HCT116 (cell line): ENCODE data around the gene CD44.

Experiments
- CEBPB ChIP-seq: IDR thresholded peaks from 2 replicates; pipeline ENCODE4 v1.6.1; 2012; ENCODE audit warnings: low read depth
- CTCF ChIP-seq, 3 experiments: fragments of 200-600 bp in 1 of 3; sonication (generic) in 1 of 3; IDR thresholded peaks in 2 of 3; conservative IDR thresholded peaks in 1 of 3; 2 replicates each; pipeline ENCODE4 v1.5.1; 2012 to 2017; ENCODE audit warnings: low read depth in 2 of 3, low read length in 2 of 3, antibody characterized with exemption in 1 of 3, borderline replicate concordance in 1 of 3, control low read depth in 1 of 3, mild to moderate bottlenecking in 1 of 3, mixed read lengths in 1 of 3, mixed run types in 1 of 3, moderate library complexity in 1 of 3; ENCODE audit not compliant: insufficient read depth in 1 of 3
- ELF1 ChIP-seq: IDR thresholded peaks from 2 replicates; pipeline ENCODE4 v1.6.1; 2012; ENCODE audit warnings: low read depth, borderline replicate concordance
- EZH2 ChIP-seq: fragments of 200-600 bp; sonication (generic); IDR thresholded peaks from 2 replicates; pipeline ENCODE4 v1.6.1; 2017; ENCODE audit warnings: antibody characterized with exemption, mixed run types
- POLR2A ChIP-seq: IDR thresholded peaks from 2 replicates; pipeline ENCODE4 v1.7.0; 2011; ENCODE audit warnings: borderline replicate concordance; ENCODE audit not compliant: insufficient read depth, insufficient read length; ENCODE audit errors: extremely low read depth
- POLR2AphosphoS5 ChIP-seq: IDR thresholded peaks from 2 replicates; pipeline ENCODE4 v1.6.1; 2011; ENCODE audit warnings: mild to moderate bottlenecking, low read depth, low read length, moderate library complexity
- RAD21 ChIP-seq: IDR thresholded peaks from 2 replicates; pipeline ENCODE4 v1.6.1; 2012; ENCODE audit warnings: low read depth, mild to moderate bottlenecking
- ZNF274 ChIP-seq: fragments of 200-500 bp; sonication (Bioruptor generic); IDR thresholded peaks from 2 replicates; pipeline ENCODE4 v1.6.1; 2014; ENCODE audit warnings: mild to moderate bottlenecking, low read depth, low read length, inconsistent platforms
- TF ChIP-seq, protein P1 (sequence below): IDR thresholded peaks from 2 replicates; pipeline ENCODE4 v1.6.1; 2012
- TF ChIP-seq, protein P2 (sequence below): IDR thresholded peaks from 2 replicates; pipeline ENCODE4 v1.6.1; 2012; ENCODE audit warnings: low read depth

DNA sequence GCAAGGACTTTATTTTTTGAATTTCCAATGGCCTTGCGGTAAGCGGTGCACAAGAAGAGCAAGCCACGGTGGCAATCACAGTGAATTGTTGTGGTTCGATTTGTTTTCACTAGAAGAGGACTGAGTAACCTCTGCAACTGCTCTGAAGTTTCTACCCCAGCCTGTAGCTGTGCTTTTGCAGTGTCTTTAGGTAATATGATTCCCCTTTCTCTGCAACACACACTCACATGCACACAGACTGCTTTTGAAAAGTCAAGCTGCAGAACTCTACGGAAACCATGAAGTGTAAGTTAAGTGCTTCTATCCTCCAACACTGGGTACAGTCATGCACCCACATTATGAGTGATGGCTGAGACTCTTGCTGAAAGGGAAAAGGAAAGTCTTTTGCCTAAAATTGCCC, 38.4 kb downstream of the CD44 start:
- no peak for TF ChIP-seq CEBPB
- no peak for TF ChIP-seq CTCF (IDR thresholded peaks at IDR 0.05 in 2 of 3, conservative IDR thresholded peaks at IDR 0.05 in 1 of 3; ENCODE audit: borderline replicate concordance in 1 of 3, insufficient read depth in 1 of 3, low read depth in 2 of 3, low read length in 2 of 3)
- TF ChIP-seq ZNF274 = no peak
- TF ChIP-seq ELF1 = no peak
- no peak for TF ChIP-seq POLR2A
- TF ChIP-seq EZH2 = no peak
- TF ChIP-seq, protein P1, sequence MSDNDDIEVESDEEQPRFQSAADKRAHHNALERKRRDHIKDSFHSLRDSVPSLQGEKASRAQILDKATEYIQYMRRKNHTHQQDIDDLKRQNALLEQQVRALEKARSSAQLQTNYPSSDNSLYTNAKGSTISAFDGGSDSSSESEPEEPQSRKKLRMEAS = no peak
- no peak for TF ChIP-seq RAD21
- TF ChIP-seq, protein P2, sequence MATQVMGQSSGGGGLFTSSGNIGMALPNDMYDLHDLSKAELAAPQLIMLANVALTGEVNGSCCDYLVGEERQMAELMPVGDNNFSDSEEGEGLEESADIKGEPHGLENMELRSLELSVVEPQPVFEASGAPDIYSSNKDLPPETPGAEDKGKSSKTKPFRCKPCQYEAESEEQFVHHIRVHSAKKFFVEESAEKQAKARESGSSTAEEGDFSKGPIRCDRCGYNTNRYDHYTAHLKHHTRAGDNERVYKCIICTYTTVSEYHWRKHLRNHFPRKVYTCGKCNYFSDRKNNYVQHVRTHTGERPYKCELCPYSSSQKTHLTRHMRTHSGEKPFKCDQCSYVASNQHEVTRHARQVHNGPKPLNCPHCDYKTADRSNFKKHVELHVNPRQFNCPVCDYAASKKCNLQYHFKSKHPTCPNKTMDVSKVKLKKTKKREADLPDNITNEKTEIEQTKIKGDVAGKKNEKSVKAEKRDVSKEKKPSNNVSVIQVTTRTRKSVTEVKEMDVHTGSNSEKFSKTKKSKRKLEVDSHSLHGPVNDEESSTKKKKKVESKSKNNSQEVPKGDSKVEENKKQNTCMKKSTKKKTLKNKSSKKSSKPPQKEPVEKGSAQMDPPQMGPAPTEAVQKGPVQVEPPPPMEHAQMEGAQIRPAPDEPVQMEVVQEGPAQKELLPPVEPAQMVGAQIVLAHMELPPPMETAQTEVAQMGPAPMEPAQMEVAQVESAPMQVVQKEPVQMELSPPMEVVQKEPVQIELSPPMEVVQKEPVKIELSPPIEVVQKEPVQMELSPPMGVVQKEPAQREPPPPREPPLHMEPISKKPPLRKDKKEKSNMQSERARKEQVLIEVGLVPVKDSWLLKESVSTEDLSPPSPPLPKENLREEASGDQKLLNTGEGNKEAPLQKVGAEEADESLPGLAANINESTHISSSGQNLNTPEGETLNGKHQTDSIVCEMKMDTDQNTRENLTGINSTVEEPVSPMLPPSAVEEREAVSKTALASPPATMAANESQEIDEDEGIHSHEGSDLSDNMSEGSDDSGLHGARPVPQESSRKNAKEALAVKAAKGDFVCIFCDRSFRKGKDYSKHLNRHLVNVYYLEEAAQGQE = no peak
- no peak for TF ChIP-seq POLR2AphosphoS5
